Ishikawa (cell line): ENCODE results near the gene MT1A.

Experiments
- CEBPB ChIP-seq: IDR thresholded peaks from 2 replicates; pipeline ENCODE4 v1.6.1; 2012
- CREB1 ChIP-seq: IDR thresholded peaks from 2 replicates; pipeline ENCODE4 v1.6.1; 2012; ENCODE audit warnings: low read depth
- EGR1 ChIP-seq: IDR thresholded peaks from 2 replicates; pipeline ENCODE4 v1.6.1; 2012
- EP300 ChIP-seq: IDR thresholded peaks from 2 replicates; pipeline ENCODE4 v1.6.1; 2012; ENCODE audit warnings: borderline replicate concordance
- FOXM1 ChIP-seq: IDR thresholded peaks from 2 replicates; pipeline ENCODE4 v1.6.1; 2012; ENCODE audit warnings: low read depth, borderline replicate concordance
- MAX ChIP-seq: IDR thresholded peaks from 2 replicates; pipeline ENCODE4 v1.6.1; 2012
- RAD21 ChIP-seq: IDR thresholded peaks from 2 replicates; pipeline ENCODE4 v1.6.1; 2012; ENCODE audit warnings: low read depth
- REST ChIP-seq: IDR thresholded peaks from 2 replicates; pipeline ENCODE4 v1.6.1; 2012; ENCODE audit warnings: low read depth, mild to moderate bottlenecking
- TCF12 ChIP-seq: IDR thresholded peaks from 2 replicates; pipeline ENCODE4 v1.6.1; 2012; ENCODE audit warnings: low read depth
- TEAD4 ChIP-seq: IDR thresholded peaks from 2 replicates; pipeline ENCODE4 v1.6.1; 2012
- USF1 ChIP-seq: IDR thresholded peaks from 2 replicates; pipeline ENCODE4 v1.6.1; 2012
- YY1 ChIP-seq: IDR thresholded peaks from 2 replicates; pipeline ENCODE4 v1.6.1; 2012; ENCODE audit warnings: low read depth
- ZBTB7A ChIP-seq: IDR thresholded peaks from 2 replicates; pipeline ENCODE4 v1.6.1; 2012; ENCODE audit warnings: low read depth

Gene MT1A

GRCh38 chr16:56645838-56646237 lies 7.4 kb downstream of the MT1A start:
- TF ChIP-seq REST = peak; percentile 70
- no peak for TF ChIP-seq RAD21

- TF ChIP-seq YY1 = no peak
- TF ChIP-seq TEAD4 = no peak
- no peak for TF ChIP-seq USF1
- TF ChIP-seq CREB1 = no peak
These were observed 9.4 kb downstream of the MT1A start for GRCh38 chr16:56647641-56648431.

GRCh38 chr16:56649271-56649670 lies 10.8 kb downstream of the MT1A start:
- no peak for TF ChIP-seq CREB1
- TF ChIP-seq USF1 = no peak
- no peak for TF ChIP-seq TCF12
- no peak for TF ChIP-seq FOXM1
- TF ChIP-seq EP300 = no peak
- TF ChIP-seq EGR1 = no peak
- no peak for TF ChIP-seq CEBPB
- TF ChIP-seq RAD21 = no peak
- no peak for TF ChIP-seq REST
- no peak for TF ChIP-seq ZBTB7A

GRCh38 chr16:56649820-56650219 lies 11.4 kb downstream of the MT1A start:
- no peak for TF ChIP-seq EP300
- no peak for TF ChIP-seq YY1
- TF ChIP-seq CEBPB = peak; percentile 82
- TF ChIP-seq TEAD4 = peak; percentile 24; the same call in 1 of the 2 replicates

- TF ChIP-seq RAD21 (no peak), CEBPB (no peak), MAX (no peak), CREB1 (no peak), YY1 (no peak), EP300 (no peak), REST (no peak), EGR1 (no peak), FOXM1 (no peak), USF1 (no peak)
These were observed 13.1 kb downstream of the MT1A start, which contains the start of gene MT1B for GRCh38 chr16:56651586-56651985. TSS of gene MT1B (plus strand) at chr16:56651886. CDS start at chr16:56651954, 68 bp downstream.
